CD4-positive, alpha-beta T cell treated with Interleukin-15 for 1 hour (primary cell): ENCODE measurements around the gene C17orf113.
"Not testable (repeated sequence)": the region's sequence is repeated elsewhere in the genome, so short reads cannot be mapped to it uniquely, and the experiment has no call there.

ENCODE experiments used
- DNase-seq: peaks from one replicate; pipeline ENCODE4 v3.0.0-alpha.2; 2020

C17orf113 gene

DNA sequence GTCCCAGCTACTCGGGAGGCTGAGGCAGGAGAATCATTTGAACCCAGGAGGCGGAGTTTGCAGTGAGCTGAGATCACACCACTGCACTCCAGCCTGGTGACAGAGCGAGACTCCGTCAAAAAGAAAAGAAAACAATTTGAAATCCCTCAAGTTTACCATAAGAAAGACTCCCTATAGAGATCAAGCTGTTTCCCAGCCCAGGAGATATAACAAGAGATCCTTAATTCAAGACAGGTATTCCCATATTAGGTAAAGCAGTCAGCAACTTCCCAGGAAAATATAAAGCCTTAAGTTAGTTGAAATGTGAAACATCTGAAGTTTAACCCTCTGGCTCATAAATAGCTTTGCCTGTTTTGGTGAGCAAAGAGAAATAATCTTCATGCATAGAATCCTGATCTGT is 38.0 kb downstream of the C17orf113 start:
- DNase-seq, result not testable (repeated sequence)

DNA sequence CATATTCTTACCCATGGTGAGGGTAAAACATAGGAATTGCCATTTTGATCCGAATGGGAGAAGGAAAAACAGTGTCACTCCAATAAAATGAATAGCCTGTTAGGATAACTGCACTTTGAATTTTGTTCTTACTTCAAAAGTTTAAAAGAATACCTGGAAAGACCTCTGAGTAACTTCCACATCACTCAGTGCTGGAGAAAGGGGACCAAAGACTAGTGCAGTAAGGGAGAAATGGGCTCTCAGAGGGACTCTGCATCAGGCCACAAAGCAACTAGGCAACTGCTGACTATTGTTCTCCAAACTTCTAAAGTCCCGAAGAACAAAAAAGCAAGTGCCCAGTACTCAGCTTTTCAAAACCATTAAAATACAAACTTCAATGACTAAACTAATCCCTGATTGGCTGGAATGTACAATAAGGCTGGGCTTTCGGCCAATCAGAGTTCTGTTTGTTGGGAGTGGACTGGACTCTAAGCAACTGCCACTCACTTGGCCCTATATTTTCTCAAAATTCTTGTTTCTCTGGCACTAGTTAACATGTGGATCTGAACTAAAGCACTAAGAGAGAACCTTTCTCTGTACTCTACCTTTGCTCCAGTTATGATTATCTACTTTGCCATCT is 39.4 kb downstream of the C17orf113 start:
- no peak for DNase-seq

DNA sequence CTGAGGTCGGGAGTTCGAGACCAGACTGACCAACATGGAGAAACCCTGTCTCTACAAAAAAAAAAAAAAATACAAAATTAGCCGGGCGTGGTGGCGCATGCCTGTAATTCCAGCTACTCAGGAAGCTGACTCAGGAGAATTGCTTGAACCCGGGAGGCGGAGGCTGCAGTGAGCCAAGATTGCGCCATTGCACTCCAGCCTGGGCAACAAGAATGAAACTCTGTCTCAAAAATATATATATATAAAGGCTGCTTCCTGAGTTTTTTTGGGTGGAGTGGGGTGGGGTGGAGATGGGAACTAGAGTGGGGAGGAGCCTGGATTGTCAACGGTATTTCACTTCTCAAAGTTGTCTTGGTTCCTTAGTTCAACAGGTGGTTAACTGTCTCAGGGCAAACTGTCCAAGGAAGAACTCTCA is 40.1 kb downstream of the C17orf113 start:
- peak; percentile 48 for DNase-seq

DNA sequence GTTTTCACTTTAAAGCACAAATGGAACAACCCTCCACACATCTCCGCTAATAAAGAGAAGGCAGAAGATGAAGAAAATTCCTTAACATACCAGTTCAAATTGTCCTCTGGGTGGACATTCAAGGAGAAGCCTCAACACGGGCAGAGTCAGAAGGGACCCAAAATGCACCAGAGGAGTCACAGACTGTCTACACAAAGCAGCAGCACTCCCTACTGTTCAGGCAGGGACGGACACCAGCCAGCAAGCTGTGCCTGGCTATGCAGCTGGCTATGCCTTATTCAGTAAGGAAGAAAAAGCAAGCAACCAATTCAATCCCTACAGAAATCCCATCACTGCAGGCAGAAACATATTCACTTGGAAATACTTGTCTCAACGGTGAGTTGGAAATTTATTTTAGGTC is 41.2 kb downstream of the C17orf113 start:
- no peak for DNase-seq

DNA sequence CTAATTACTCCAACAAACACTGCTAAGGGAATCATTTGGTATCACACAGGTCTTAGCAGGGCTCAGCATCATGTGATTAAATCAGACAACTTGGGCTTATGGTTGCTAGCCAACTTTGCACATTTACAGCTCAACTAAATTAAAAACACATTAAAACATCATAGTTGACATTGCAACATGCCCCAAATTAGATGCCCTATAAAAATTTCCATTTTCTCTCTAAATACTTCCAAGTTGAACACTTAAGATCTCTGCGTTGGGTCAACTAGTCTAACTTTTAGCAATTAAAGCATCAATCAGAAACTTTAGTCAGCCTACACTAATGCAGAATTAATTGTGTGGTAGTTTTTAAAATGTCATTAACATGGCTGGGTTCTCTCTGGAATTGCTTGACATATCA is 45.2 kb downstream of the C17orf113 start:
- DNase-seq, result no peak

DNA sequence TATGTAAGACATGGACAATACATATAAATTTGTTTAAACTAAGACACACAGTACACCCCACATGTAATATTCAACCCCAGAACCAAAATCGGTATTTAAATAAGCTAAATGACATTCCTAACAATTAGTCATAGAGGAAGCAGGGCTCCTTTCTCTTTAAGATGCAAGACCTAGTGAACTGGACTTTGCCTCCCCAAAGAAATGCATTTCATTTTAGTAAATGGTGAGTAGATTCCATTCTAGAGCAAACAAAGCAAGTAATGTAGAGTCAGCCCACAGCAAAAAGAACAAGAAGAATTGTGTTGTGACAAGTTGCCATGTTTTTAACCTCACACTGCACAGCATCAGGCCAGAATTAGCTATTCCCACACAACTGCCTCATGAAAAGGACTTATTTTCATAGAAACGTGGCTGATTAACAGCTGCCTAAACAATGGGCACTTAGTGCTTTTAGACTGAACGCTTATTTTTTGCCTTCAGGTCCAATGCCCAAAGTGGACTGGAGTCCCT is 47.6 kb downstream of the C17orf113 start:
- no peak for DNase-seq

DNA sequence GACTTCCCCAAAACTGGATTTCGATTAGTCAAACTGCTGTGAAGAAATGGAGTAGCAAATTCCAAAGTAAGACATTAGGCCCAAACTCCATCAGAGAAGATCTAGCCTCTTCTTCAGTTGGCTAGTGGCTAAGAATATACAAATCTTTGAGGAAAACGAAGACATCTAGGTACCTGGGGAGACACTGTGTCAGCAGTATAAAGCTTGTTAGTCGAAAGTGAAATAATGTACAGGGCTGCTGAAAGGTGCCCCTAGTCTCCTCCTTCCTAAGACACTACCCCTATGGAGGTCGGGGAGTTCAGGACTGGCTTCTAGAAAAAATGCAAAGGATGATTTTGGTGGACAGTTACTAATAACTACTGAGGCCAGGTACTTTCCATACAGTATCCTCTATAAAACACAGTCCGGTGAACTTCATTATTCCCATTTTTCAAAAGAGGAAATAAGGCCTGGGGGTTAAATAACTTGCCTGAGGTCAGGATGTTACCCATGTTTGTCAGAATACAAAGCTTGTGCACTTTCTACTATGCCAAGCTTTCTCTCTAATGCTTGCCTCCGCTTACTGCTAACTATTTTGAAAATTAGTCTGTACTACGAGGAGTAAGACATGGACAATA is 48.1 kb downstream of the C17orf113 start:
- DNase-seq, result no peak

DNA sequence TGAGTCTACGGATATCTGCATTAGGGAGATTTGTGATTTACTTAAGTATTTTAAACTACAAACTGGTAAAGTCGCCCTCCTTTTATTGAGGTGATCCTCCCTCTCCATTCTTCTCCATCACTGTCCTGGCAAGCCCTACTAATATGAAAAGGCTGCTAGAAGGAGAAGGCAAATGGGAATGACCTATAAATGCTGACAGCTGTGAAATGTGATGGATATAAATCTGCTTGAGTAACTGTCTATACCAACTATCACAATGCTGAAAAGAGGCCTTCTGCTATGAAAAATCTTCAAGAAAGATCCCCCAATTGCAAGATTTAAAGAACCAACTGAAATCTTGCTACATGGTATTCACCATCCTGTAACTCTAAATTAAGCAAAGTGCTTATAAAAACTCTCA is 48.7 kb downstream of the C17orf113 start:
- DNase-seq, result no peak

DNA sequence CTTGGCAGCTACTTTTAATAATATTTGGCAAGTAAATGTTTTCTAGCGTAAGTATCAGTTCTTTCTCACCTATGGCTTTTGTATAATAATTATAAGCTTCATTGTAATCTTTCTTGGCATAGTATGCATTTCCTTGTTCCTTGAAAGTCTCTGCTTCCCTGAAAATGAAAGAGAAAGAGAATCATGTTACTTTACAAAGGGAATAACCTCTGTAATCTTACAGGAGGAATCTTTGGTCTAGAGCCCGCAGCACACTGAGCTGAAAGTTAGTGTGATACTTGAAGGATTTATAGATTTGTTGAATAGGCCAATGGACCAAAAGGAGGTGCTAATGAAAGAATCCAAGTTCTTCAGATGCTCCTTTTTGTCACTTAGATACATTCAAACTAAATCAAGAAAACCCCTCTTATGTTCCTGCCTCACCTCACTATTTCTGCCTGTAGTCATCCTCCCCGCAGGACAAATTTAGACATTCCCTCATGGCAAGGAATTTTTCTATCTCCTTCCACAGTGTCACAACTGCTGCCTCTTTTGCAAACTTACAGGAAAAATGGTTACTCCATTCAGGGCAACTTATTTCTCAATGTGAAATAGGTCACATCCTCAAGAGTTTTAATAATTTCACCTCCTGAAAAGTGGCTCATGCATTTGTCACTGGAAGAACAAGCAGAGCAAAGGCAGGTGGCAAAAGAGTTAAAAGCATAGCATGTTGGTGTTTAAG is 49.8 kb downstream of the C17orf113 start:
- no peak for DNase-seq

DNA sequence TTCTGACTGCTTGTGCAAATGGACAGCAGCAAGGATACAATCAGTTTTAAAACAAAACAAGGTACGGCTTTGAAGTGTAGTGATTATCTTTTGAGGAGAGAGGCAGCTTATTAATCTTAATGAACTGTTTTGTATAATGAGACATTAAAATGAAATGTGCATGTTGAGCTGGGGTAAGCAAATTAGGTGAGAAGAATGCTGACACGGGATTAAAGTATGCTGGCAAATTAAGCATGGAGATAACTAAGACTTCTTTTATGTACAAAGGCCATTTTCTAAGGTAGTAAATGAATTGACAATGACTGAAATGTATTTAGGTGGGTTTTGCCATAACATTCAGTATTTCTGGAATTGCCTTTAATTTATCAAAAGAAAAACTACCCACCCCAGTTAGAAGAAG is 51.9 kb downstream of the C17orf113 start:
- DNase-seq, result no peak

DNA sequence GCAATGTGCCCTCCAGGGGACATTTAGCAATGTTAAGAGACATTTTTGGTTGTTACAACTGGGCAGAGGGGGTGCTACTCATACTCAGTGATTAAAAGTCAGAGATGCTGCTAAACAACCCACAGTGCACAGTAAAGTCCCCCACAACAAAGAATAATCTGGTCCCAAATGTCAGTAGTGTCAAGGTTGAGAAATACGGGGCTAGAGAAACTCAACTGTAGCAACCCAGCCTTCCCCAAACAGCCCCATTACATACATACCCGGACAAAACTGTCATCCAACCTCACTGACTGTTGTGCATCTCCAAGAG is 53.6 kb downstream of the C17orf113 start:
- no peak for DNase-seq

DNA sequence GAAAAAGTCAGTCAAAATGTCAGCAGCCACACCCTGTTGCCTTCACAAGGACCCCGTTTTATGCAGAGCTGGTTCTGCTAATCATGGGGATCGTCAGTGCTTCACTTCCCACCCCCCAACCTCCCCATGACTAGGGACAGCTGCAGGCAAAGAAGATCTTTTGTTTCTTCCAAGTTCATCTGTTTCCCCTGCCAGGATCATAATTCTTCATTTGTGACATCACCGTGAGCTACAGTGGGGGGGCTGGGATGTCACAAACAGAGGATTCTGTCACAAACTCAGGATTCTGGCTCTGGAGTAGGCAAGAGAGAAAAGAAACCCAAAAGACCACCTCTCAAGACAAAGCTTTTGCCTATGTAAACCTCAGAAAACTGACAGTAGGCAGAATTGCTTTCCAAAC is 57.8 kb downstream of the C17orf113 start:
- no peak for DNase-seq

DNA sequence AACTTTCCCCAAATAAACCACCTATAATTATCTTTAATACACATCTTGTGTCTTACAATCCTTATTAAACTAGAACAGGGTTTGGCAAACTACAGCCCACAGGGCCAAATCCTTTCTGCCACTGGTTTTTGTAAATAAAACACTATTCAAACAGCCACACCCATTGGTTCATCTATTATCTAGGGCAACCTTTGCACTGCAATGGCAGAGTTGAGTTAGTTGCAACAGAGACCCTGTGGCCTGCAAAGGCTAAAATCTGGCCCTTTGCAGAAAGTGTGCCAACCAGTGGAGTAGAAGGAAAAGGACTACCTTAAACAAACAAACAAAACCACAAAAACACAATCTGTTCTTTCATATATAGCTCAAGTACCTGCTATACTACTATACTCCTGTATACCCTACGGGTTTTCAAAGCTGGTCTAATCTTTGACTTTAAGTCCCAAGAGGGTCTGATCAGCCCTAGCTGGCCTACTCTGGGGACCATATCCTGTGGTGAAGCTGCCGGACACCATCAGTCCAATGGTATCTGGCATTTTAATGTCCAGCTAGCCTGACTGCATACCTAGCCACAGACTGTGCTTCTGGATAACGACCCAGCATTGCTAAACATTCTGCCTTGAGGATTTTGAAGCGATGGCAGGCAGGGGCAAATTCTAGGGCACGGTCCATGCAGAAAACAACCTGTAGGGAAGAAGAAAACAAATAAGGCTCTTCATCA is 60.5 kb downstream of the C17orf113 start:
- DNase-seq, result no peak

DNA sequence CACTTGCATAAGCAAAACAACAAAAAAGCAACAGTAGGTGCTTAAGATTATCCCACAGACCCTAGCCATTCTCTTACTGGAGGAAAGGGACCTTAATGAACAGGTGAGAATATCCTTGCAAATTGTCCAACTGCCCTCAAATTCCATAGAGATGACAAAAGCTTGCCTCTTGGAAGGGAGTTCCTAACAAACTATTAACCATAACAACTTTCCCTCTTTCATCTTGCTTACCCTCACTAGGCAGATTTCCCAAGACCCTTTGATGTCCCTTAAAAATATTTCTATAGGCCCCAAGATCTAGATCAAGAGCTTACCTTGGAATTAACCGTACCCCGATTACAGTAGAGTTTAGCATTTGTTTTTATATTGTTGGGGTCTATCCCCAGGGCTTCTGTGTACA is 62.0 kb downstream of the C17orf113 start:
- no peak for DNase-seq
